ENCODE measurements around the gene SLC44A1. TPM values are rescaled to one million over a fixed set of nuclear protein-coding genes. Genes with fewer than 3 reads are reported as not detected.
"Not testable (repeated sequence)": the region's sequence is repeated elsewhere in the genome, so short reads cannot be mapped to it uniquely, and the experiment has no call there.

The SLC44A1 gene
- total RNA-seq, 1 donor from 2014 or later: 16.5 TPM

DNA sequence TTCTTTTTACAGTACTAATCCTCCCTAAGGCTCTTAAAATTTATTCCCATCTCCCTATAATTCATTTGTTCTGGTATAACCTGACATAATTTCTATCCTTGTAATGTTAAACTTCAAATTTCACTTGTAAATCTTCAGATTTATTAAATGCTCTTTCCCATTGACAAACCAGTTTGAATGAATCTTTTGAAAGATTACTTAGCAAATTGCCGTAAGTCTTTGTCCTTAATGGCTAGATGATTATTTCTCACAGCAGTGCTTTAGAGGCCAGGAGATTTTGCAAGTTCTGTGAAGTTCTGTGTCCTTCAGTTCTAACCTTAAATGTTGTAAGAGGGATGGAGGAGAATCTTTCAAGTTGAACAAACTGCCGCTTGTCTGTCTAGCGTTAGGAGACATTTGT is 4.2 kb downstream of the SLC44A1 start:
- TF ChIP-seq, protein P1, sequence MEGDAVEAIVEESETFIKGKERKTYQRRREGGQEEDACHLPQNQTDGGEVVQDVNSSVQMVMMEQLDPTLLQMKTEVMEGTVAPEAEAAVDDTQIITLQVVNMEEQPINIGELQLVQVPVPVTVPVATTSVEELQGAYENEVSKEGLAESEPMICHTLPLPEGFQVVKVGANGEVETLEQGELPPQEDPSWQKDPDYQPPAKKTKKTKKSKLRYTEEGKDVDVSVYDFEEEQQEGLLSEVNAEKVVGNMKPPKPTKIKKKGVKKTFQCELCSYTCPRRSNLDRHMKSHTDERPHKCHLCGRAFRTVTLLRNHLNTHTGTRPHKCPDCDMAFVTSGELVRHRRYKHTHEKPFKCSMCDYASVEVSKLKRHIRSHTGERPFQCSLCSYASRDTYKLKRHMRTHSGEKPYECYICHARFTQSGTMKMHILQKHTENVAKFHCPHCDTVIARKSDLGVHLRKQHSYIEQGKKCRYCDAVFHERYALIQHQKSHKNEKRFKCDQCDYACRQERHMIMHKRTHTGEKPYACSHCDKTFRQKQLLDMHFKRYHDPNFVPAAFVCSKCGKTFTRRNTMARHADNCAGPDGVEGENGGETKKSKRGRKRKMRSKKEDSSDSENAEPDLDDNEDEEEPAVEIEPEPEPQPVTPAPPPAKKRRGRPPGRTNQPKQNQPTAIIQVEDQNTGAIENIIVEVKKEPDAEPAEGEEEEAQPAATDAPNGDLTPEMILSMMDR (IDR thresholded peaks at IDR 0.05; ENCODE audit: insufficient read depth, low read length, poor library complexity, severe bottlenecking): no peak
- DNase-seq (ENCODE audit: low read depth): no peak
- H3K36me3 ChIP-seq (ENCODE audit: control insufficient read depth, insufficient read depth, low read length): no peaks in the 10 kb centered on the region
- H3K4me3 ChIP-seq (ENCODE audit: low read depth, low read length): no peak overlapping the region
- no peaks in the 10 kb centered on the region for H3K27me3 ChIP-seq (ENCODE audit: control insufficient read depth, insufficient read depth, low read length)

DNA sequence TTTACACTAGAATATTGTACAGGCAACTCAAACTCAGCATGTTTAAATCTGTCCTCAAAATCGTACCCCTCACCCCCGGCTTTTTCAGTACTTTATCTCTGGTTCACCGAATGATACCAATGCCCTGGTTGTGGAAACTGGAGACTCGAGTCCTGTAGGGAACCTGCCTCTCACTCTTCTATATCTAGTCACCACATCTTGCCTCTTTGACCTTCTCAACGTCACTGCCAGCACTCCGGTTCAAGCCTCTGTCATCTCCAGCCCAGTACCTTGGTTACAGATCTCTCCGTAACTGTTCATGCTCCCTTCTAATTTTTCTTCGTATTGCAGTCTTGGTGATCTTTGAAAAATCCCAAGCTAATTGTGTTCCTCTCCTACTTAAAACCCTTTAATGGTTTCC is 6.7 kb downstream of the SLC44A1 start:
- TF ChIP-seq, protein P1 (IDR thresholded peaks at IDR 0.05; ENCODE audit: insufficient read depth, low read length, poor library complexity, severe bottlenecking): no peak

DNA sequence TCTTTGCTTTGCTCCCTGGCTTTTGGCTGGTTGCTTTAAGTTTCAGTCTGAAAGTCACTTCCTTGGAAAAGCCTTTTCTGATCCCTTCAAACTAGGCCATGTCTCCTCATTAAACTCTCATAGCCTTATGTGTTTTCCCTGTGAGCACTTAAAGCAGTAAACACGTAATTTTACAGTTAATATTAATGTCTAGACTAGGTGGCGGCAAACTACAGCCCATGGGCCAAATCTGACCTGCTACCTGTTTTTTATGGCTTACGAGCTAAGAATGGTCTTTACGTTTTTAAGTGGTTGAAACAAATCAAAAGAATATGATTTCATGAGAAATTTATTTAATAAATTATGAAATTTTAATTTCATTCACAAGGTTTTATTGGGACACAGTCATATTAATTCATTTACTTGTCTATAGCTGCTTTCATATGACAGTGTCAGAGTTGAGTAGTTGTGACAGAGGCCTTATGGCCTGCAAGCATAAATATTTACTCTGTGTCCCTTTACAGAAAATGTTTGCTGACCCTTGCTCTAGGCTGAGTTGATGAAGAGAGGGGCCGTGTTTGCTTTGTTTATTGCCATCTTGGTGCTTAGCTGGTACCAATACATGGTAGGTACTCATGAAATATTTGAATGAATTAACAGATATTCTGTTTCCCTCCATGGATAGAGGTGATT is 7.4 kb downstream of the SLC44A1 start:
- Histone ChIP-seq H3K27me3 (ENCODE audit: control insufficient read depth, insufficient read depth, low read length) (no peaks in the 10 kb centered on the region), H3K4me3 (ENCODE audit: low read depth, low read length) (no peak overlapping the region), H3K36me3 (ENCODE audit: control insufficient read depth, insufficient read depth, low read length) (no peaks in the 10 kb centered on the region)
- DNase-seq (ENCODE audit: low read depth): no peak
- TF ChIP-seq, protein P1 (IDR thresholded peaks at IDR 0.05; ENCODE audit: insufficient read depth, low read length, poor library complexity, severe bottlenecking): no peak

More for the DNA sequence above, 6.7 kb downstream of the SLC44A1 start:
- H3K36me3 ChIP-seq (ENCODE audit: control insufficient read depth, insufficient read depth, low read length): no peaks in the 10 kb centered on the region
- no peak overlapping the region for H3K4me3 ChIP-seq (ENCODE audit: low read depth, low read length)
- H3K27me3 ChIP-seq (ENCODE audit: control insufficient read depth, insufficient read depth, low read length): no peaks in the 10 kb centered on the region
- DNase-seq (ENCODE audit: low read depth): no peak

DNA sequence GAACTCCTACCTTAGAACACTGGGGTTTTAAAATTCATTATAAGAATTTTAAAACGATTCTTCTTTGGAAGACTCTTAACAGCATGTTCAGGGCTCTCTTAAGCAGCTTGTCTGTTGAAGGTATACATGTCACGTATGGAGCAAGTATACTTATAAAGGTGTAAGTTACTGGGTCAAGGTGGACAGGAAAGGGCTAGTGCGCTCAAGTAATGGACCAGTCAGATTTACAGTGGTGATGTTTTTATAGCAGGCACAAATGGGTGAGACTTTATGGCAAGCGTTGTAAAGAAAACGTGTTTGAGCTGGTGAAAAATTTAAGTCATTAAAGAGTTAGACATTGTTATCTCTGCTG is 7.9 kb downstream of the SLC44A1 start:
- no peak for DNase-seq (ENCODE audit: low read depth)
- no peaks in the 10 kb centered on the region for H3K36me3 ChIP-seq (ENCODE audit: control insufficient read depth, insufficient read depth, low read length)
- TF ChIP-seq, protein P1 (IDR thresholded peaks at IDR 0.05; ENCODE audit: insufficient read depth, low read length, poor library complexity, severe bottlenecking): no peak
- H3K27me3 ChIP-seq (ENCODE audit: control insufficient read depth, insufficient read depth, low read length): no peaks in the 10 kb centered on the region
- H3K4me3 ChIP-seq (ENCODE audit: low read depth, low read length): no peak overlapping the region

DNA sequence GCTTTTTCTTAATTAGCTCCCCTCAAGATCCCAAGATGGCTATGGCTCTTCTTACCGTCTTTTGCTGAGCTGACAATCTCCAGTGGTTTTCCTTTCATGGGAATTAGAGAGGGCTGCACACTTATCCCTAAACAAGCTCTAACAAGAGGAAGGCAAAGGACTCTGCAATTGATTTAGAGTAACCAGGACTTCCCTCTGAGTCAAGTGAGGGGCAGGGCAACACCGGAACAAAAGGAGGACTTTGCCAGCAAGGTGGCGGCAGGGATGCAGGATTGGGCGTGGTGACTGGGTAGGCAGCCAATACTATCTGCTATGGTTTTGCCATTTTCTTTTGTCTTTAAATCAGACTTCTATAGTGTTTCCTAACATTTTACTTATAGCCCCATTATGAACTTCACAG is 9.8 kb downstream of the SLC44A1 start:
- no peak for DNase-seq (ENCODE audit: low read depth)
- H3K4me3 ChIP-seq (ENCODE audit: low read depth, low read length): no peak overlapping the region
- TF ChIP-seq, protein P1 (IDR thresholded peaks at IDR 0.05; ENCODE audit: insufficient read depth, low read length, poor library complexity, severe bottlenecking): no peak

DNA sequence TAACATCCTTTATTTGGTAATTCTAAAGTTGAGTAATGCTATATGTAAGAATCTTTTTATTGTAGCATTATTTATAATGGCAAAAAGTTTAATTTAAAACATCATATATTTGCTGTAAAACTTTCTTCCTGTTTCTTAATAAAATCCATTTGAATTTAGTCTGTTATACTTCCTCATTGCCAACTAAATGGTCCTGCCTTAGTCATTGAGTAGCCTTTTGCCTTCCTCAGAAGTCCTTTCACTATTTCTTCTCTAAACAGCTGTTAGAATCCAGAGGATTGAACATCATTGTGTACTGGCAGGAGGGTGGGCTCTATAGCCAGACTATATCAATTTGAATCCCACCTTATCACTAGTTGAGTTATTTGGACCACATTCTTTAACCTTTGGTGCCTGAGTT is 11.0 kb downstream of the SLC44A1 start:
- Histone ChIP-seq H3K27me3 (ENCODE audit: control insufficient read depth, insufficient read depth, low read length) (no peaks in the 10 kb centered on the region), H3K4me3 (ENCODE audit: low read depth, low read length) (no peak overlapping the region), H3K36me3 (ENCODE audit: control insufficient read depth, insufficient read depth, low read length) (no peaks in the 10 kb centered on the region)
- no peak for DNase-seq (ENCODE audit: low read depth)
- TF ChIP-seq, protein P1 (IDR thresholded peaks at IDR 0.05; ENCODE audit: insufficient read depth, low read length, poor library complexity, severe bottlenecking): no peak

More for the DNA sequence above, 9.8 kb downstream of the SLC44A1 start:
- Histone ChIP-seq H3K36me3 (ENCODE audit: control insufficient read depth, insufficient read depth, low read length) (no peaks in the 10 kb centered on the region), H3K27me3 (ENCODE audit: control insufficient read depth, insufficient read depth, low read length) (no peaks in the 10 kb centered on the region)

DNA sequence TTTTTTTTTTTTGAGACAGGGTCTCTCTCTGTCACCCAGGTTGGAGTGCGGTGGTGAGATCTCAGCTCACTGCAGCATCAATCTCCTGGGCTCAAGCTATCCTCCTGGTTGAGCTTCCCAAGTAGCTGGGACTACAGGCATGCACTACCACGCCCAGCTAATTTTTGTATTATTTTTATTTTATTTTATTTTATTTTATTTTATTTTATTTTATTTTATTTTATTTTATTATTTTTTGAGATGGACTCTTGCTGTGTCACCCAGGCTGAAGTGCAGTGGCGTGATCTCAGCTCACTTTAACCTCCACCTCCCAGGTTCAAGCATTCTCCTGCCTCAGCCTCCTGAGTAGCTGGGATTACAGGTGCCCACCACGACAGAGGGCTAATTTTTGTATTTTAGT is 12.1 kb downstream of the SLC44A1 start:
- DNase-seq (ENCODE audit: low read depth); H3K36me3 ChIP-seq (ENCODE audit: control insufficient read depth, insufficient read depth, low read length); H3K27me3 ChIP-seq (ENCODE audit: control insufficient read depth, insufficient read depth, low read length); H3K4me3 ChIP-seq (ENCODE audit: low read depth, low read length): not testable (repeated sequence)
